ENCODE results near the gene YIPF2.
A peak's percentile ranks its signal among the peaks of the same experiment; 100 is the strongest.

Gene YIPF2

DNA sequence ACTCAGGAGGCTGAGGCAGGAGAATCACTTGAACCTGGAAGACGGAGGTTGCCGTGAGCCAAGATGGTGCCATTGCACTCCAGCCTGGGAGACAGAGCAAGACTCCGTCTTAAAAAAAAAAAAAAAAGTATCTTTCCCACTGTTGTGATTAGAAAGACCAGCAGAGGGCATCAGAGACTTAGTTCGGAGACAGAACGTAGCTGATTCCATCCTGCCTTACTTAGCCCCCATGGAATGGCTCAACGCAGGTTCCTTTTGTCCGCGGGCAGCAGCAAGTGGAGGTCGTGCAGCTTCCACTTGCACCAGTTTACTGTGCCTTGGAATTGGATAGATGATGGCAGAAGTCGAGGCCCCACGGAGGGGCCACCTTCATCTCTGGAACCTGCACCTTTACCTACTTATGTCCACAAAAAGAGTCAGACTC, 8.2 kb upstream of the YIPF2 start:
- peak; percentile 37 to 49 for DNase-seq

DNA sequence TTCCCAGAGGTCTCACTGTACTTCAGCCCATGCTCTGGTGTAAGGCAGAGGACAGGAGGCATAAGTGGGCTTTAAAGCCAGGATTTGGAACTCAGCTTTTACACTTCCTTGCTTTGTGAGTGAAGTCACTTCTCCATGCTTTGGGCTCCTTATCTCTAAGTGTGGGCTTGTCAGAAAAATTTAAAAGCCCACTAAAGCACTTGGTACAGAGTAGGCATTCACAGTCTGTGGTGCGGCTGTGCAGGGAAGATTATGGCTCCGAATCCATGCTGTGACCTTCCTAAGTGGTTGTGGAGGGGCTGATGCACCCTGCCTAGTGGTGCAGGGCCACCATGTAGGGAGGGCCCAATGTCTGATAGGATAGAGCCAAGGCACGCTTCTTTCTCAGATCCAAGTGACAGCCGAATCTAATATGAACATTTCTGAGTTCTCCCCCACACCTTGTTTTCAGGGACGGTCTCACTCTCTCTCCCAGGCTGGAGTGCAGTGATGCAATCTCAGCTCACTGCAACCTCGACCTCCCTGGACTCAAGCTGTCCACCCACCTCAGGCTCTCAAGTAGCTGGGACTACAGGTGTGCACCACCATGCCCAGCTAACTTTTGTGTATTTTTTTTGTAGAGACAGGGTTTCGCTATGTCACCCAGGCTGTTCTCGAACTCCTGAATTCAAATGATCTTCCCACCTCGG, 7.1 kb upstream of the YIPF2 start:
- DNase-seq: no peak

DNA sequence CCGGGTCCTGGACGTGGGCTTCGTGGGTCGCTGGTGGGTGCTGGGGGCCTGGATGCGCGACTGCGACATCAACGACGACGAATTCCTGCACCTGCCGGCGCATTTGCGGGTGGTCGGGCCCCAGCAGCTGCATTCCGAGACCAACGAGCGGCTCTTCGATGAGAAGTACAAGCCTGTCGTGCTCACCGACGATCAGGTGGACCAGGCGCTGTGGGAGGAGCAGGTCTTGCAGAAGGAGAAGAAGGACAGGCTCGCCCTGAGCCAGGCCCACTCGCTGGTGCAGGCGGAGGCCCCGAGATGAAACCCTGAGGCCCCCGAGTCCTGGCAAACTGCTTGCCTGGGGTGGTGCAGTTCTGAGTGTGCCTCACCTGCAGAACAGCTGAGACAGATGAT, 959 bp upstream of the YIPF2 start:
- DNase-seq: no peak

DNA sequence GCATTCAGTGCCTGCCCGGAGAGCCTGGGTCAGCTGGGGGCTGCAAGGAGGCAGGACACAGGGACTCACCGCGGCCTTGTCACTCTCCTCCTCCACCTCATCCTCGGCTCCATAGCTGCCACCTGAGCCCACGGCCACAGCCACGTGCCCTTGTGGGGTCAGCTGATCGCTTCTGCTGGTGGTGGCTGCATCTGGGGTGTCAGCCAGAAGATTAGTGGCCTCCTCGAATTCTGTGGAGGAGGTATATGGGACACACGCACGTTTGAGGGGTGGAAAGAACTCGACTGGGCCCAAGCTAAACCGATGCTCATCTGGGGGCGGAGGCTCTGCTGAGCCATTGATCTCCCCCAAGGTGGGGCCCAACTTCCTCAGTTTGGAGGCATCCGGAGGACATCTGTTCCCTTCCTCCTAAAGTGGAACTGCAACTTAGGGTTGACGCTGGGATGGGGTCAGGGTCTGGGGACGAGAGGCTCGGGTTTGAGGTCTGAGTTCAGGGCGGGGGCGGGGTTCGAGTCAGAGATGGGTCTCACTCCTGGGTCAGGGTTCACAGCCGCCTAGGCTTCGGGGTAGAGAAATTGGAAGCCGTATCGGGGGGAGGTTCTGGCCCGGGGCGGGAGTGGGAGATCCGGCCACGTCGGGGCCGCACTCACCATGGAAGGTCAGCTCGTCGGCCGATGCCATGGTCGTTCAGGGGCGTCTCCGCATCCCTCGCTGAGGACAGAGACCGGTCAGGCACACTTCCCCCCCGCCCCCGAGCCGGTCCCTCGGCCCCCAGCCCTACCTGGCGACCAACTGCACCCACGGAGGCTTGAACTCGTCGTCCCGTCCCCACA, 493 bp downstream of the YIPF2 start:
- no peak for DNase-seq

GRCh38 chr19:10924597-10924996, 3.8 kb downstream of the YIPF2 start:
- no peak for DNase-seq

GRCh38 chr19:10923260-10924112, 5.0 kb downstream of the YIPF2 start:
- no peak for DNase-seq

GRCh38 chr19:10922638-10923014, 5.8 kb downstream of the YIPF2 start:
- no peak for DNase-seq

DNA sequence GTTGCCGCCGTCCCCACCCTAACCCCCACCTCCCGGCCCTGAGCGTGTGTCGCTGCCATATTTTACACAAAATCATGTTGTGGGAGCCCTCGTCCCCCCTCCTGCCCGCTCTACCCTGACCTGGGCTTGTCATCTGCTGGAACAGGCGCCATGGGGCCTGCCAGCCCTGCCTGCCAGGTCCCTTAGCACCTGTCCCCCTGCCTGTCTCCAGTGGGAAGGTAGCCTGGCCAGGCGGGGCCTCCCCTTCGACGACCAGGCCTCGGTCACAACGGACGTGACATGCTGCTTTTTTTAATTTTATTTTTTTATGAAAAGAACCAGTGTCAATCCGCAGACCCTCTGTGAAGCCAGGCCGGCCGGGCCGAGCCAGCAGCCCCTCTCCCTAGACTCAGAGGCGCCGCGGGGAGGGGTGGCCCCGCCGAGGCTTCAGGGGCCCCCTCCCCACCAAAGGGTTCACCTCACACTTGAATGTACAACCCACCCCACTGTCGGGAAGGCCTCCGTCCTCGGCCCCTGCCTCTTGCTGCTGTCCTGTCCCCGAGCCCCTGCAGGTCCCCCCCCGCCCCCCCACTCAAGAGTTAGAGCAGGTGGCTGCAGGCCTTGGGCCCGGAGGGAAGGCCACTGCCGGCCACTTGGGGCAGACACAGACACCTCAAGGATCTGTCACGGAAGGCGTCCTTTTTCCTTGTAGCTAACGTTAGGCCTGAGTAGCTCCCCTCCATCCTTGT, 6.4 kb downstream of the YIPF2 start:
- no peak for DNase-seq

GRCh38 chr19:10921199-10921909, 7.1 kb downstream of the YIPF2 start:
- no peak for DNase-seq

- no peak for DNase-seq
Observed at GRCh38 chr19:10920781-10921180, 7.7 kb downstream of the YIPF2 start.

DNA sequence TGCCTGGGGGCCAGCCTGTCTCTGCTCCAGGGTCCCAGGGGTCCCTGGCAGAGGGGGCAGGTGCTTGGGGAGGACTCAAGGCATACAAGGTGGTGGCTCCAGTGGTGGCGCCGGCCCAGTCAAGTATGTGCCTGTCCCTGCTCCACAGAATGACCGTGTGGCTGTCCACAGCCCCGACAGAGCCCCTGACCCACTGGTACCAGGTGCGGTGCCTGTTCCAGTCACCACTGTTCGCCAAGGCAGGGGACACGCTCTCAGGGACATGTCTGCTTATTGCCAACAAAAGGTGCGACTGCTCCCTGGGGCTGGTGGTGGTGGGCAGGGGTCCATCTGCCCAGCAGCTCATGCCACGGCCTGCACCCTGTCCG, 8.2 kb downstream of the YIPF2 start:
- DNase-seq: no peak

DNA sequence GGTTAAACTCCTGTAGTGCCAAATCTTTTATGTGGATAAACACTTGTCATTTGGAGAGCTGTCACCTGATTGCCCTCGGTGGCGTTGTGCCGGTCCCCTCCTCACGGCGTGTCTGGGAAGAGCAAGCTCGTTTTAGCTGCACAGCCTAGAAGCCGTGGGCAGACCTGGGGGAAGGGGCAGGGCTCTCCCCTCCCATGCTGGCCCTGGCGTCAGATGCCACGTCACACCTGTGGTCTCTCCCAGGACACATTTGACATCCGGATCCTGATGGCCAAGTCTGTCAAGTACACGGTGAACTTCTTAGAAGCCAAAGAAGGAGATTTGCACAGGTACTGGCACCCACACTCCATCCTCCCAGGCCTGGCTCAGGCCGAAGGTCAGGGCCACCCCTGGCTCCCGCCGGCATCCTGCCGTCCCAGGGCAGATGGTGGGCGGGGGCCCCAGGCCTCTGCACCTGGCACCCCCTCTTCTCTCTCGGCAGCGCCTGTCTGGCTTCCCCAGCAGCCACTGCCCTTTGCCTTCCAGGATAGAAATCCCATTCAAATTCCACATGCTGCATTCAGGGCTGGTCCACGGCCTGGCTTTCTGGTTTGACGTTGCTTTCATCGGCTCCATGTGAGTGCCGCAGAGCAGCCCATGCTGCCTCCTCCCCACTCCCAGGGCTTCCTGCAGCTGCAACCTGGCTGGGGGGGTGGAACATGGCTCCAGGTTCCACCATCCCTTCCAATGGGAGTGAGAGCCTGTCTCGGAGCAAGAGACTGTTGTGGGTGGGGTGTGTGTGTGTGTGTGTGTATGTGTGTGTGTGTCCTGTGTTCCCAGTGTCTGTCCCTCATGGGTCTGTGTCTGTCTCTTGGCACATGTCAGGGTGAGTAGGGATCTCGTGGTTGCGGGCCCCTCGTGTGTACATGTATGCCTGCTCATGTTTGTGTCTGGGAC, 8.8 kb downstream of the YIPF2 start:
- DNase-seq: no peak

DNA sequence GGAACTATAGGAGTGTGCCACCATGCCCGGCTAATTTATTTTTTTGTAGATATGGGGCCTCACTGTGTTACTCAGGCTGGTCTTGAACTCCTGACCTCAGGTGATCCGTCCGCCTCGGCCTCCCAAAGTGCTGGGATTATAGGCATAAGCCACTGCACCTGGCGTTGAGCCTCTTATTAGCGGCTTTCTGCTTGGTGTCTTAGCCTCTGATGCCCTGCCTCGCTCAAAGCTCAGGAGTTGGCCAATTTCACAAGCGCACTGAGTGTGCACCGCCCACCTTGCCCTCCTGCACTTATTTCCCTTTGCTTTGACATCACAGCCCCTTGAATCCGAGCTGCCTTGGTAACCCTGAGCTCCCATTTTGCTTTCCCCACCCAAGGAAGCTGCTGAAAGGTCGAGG, 10.1 kb downstream of the YIPF2 start:
- DNase-seq: no peak

GRCh38 chr19:10916602-10917001, 11.8 kb downstream of the YIPF2 start:
- no peak for DNase-seq

GRCh38 chr19:10915130-10916091, 13.0 kb downstream of the YIPF2 start:
- no peak for DNase-seq

- DNase-seq: no peak
Observed at GRCh38 chr19:10913716-10914340, 14.6 kb downstream of the YIPF2 start.

- DNase-seq: no peak
Observed at GRCh38 chr19:10912619-10913018, 15.8 kb downstream of the YIPF2 start.

- DNase-seq: no peak
Observed at GRCh38 chr19:10911579-10912363, 16.7 kb downstream of the YIPF2 start.

Data from activated T-cell treated with anti-CD3 and anti-CD28 coated beads, Interleukin-2, amount 50 U/mL, for 48 hours (primary cell).